ENCODE data around the gene CCZ1. TPM values are rescaled to one million over a fixed set of nuclear protein-coding genes. Genes with fewer than 3 reads are reported as not detected.

Gene CCZ1
- total RNA-seq, result 54.7 and 66.5 TPM in 2 replicates

DNA sequence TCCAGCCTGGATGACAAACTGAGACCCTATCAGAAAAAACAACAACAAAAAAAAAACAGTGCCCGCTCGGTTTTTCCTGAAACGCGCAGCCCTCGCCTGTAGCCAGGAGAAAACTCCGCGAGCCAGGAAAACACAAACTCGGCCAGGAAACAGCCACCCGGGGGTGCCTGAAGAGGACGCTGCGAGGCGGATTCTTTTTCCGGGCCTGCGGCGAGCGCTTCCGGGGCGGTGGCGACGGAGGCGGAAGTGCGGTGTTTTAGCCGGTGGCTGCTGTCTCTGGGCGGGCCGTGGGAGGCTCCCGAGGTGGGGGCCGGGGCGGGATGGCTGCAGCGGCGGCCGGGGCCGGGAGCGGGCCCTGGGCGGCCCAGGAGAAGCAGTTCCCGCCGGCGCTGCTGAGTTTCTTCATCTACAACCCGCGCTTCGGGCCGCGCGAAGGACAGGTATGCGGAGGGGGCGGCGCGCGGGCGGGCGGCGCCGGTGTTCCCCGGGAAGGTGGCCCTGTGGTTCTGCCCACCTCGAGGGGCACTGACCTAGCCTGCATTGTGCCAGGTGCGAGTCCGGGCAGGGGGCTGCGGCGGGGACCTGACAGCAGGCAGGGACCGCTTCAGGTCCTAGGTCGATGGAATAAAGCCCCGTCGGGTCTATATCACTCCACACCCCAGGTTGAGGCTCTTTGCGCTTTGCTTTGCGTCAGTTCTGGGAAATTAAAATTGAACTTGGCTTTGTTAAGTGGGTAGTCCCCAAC lies at the start of gene CCZ1:
Gene CCZ1, plus strand, starts transcription at position 254 of the 745 bp plus-strand sequence. Its CDS starts 67 bp downstream, at position 321.

DNA sequence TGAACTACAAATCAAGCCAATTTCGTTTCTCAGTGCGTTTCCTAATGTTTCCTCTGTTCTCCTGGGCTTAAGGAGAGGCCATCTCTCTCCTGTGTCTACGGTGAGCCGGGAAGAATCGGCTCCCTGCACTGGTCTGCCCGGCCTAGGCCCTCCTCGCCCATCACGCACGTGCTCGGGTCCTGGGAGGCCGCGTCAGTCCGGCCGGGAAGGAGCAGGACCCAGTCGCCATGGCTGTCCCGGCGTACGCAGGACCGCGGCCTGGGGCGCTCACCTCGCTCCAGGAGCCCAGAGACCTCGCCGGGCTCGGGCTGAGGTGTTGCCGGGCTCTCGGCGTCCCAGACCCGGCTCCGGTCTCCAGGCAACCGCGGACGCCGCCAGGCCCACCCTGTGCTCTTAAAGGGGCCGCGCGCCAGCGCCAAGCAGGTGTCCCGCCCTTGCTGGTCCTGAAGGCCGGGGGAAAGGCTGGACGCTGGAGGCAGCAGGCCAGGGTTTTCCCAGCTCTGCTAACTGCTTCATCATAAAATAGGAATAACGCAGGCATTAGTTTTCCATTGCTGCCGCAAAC lies 71.9 kb downstream of the CCZ1 start, which contains the start of gene RSPH10B:
Gene RSPH10B, minus strand, starts transcription at position 343 of the 565 bp plus-strand sequence. CDS start 3,573 bp downstream, outside the sequence.

Other genes with a start within 250 kb of the CCZ1 start
- 34.0 and 40.1 TPM in 2 replicates for gene RNF216, start 117.1 kb upstream of the CCZ1 start, total RNA-seq
- gene OCM, start 17.9 kb upstream of the CCZ1 start, total RNA-seq, result not detected in 2 replicates
- gene RSPH10B, start 72.0 kb downstream of the CCZ1 start, total RNA-seq, result 0.11 and 0.37 TPM in 2 replicates
- 17.9 and 24.2 TPM in 2 replicates for gene PMS2, start 110.3 kb downstream of the CCZ1 start, total RNA-seq
- 47.4 and 49.9 TPM in 2 replicates for gene AIMP2, start 110.5 kb downstream of the CCZ1 start, total RNA-seq
- gene ANKRD61, start 132.6 kb downstream of the CCZ1 start, total RNA-seq, result 0.44 TPM in 1 of 2 replicates, not detected in the other
- gene EIF2AK1, start 160.4 kb downstream of the CCZ1 start, total RNA-seq, result 78.1 and 91.3 TPM in 2 replicates
- 3.4 and 4.2 TPM in 2 replicates for gene USP42, start 206.2 kb downstream of the CCZ1 start, total RNA-seq

All from uterine smooth muscle cell (primary cell).